Neuronal stem cell (in vitro differentiated cells): ENCODE measurements around the gene RNF224.
"Not testable (repeated sequence)": the region's sequence is repeated elsewhere in the genome, so short reads cannot be mapped to it uniquely, and the experiment has no call there.

Experiments used
- DNase-seq: peaks from one replicate; pipeline ENCODE4 v3.0.0-alpha.2; 2013; ENCODE audit warnings: low spot score
- H2AFZ ChIP-seq: one replicate; pipeline ENCODE4 v1.6.1; 2013; ENCODE audit warnings: mild to moderate bottlenecking, low read length, inconsistent platforms
- H2AK5ac ChIP-seq: 2 replicates; pipeline ENCODE4 v1.6.1; 2013; ENCODE audit warnings: low read depth, mild to moderate bottlenecking, inconsistent platforms, low read length, moderate library complexity, mixed read lengths
- H2BK120ac ChIP-seq: 2 replicates; pipeline ENCODE4 v1.6.1; 2013; ENCODE audit warnings: low read depth, mild to moderate bottlenecking, inconsistent platforms, low read length, moderate library complexity, mixed read lengths
- H2BK12ac ChIP-seq: one replicate; pipeline ENCODE4 v1.6.1; 2013; ENCODE audit warnings: low read length, inconsistent platforms
- H2BK15ac ChIP-seq: 2 replicates; pipeline ENCODE4 v1.6.1; 2013; ENCODE audit warnings: mild to moderate bottlenecking, low read length, inconsistent platforms, mixed read lengths
- H2BK5ac ChIP-seq: one replicate; pipeline ENCODE4 v1.6.1; 2013; ENCODE audit warnings: inconsistent platforms, mild to moderate bottlenecking, low read length, moderate library complexity
- H3K14ac ChIP-seq: one replicate; pipeline ENCODE4 v1.6.1; 2013; ENCODE audit warnings: low read length, inconsistent platforms
- H3K18ac ChIP-seq: 2 replicates; pipeline ENCODE4 v1.6.1; 2013; ENCODE audit warnings: low read length, inconsistent platforms
- H3K23ac ChIP-seq: 2 replicates; pipeline ENCODE4 v1.6.1; 2013; ENCODE audit warnings: low read depth, mild to moderate bottlenecking, mixed read lengths, low read length, inconsistent platforms; ENCODE audit not compliant: poor library complexity
- H3K27ac ChIP-seq: replicated peaks from 3 replicates; pipeline ENCODE4 v1.5.1; 2013; ENCODE audit warnings: low read length, inconsistent platforms
- H3K27me3 ChIP-seq, 3 experiments: 2 replicates each; pipeline ENCODE4 v1.6.1; 2013; ENCODE audit warnings: low read length in 3 of 3, mild to moderate bottlenecking in 2 of 3, inconsistent platforms in 1 of 3, low read depth in 1 of 3, mixed read lengths in 1 of 3, moderate library complexity in 1 of 3; ENCODE audit not compliant: control insufficient read depth in 3 of 3, insufficient read depth in 3 of 3
- H3K36me3 ChIP-seq, 2 donors: replicated peaks in 1 of 2; 2 replicates each; pipeline ENCODE4 v1.6.1; 2013; ENCODE audit warnings: low read length in 2 of 2; ENCODE audit not compliant: control insufficient read depth in 2 of 2, insufficient read depth in 2 of 2
- H3K4ac ChIP-seq: 2 replicates; pipeline ENCODE4 v1.6.1; 2013; ENCODE audit warnings: inconsistent platforms, mild to moderate bottlenecking, low read length, moderate library complexity
- H3K4me1 ChIP-seq, 2 donors: 1 replicate in 1 of 2; 2 replicates in 1 of 2; pipeline ENCODE4 v1.6.1; 2013; ENCODE audit warnings: low read length in 2 of 2, low read depth in 1 of 2; ENCODE audit not compliant: control insufficient read depth in 2 of 2, insufficient read depth in 1 of 2
- H3K4me2 ChIP-seq: one replicate; pipeline ENCODE4 v1.6.1; 2013; ENCODE audit warnings: mild to moderate bottlenecking, low read length, inconsistent platforms; ENCODE audit not compliant: insufficient read depth, poor library complexity, severe bottlenecking
- H3K4me3 ChIP-seq, 2 donors: 2 replicates each; pipeline ENCODE4 v1.5.1; 2013; ENCODE audit warnings: low read length in 2 of 2, mild to moderate bottlenecking in 2 of 2, inconsistent platforms in 1 of 2, moderate library complexity in 1 of 2
- H3K79me1 ChIP-seq: one replicate; pipeline ENCODE4 v1.6.1; 2013; ENCODE audit warnings: low read depth, mild to moderate bottlenecking, inconsistent platforms, low read length, moderate library complexity
- H3K9ac ChIP-seq: one replicate; pipeline ENCODE4 v1.6.1; 2013; ENCODE audit warnings: mild to moderate bottlenecking, low read depth, low read length, inconsistent platforms; ENCODE audit not compliant: poor library complexity
- H3K9me3 ChIP-seq, 2 donors: replicated peaks in 1 of 2; 2 replicates each; pipeline versions ENCODE3 to v1.6.1; 2013; ENCODE audit warnings: low read length in 2 of 2, mild to moderate bottlenecking in 2 of 2, inconsistent platforms in 1 of 2, low read depth in 1 of 2, mixed read lengths in 1 of 2, moderate library complexity in 1 of 2; ENCODE audit not compliant: control insufficient read depth in 2 of 2, insufficient read depth in 1 of 2
- H4K8ac ChIP-seq: one replicate; pipeline ENCODE4 v1.6.1; 2013; ENCODE audit warnings: low read depth, mild to moderate bottlenecking, inconsistent platforms, low read length, moderate library complexity
- H4K91ac ChIP-seq: one replicate; pipeline ENCODE4 v1.6.1; 2013; ENCODE audit warnings: low read length, low read depth, mild to moderate bottlenecking, inconsistent platforms; ENCODE audit not compliant: poor library complexity
- WGBS, 2 donors: extraction: QIAGEN DNeasy Blood & Tissue Kit; methylation state at CpG; one replicate each; pipeline ENCODE4 v1.1.7; 2013; ENCODE audit warnings: missing lambda C conversion rate in 2 of 2, mixed read lengths in 1 of 2; ENCODE audit not compliant: insufficient read length in 2 of 2, insufficient replicate concordance in 1 of 2; ENCODE audit errors: extremely low coverage in 2 of 2; 5-methylcytosine and 5-hydroxymethylcytosine counted together

The RNF224 gene

GRCh38 chr9:137241490-137242268 is 14.4 kb downstream of the RNF224 start:
- H3K4me1 ChIP-seq, result peaks cover 21 to 25% of the 10 kb centered on the region in 2 donors
- peak overlapping the region; percentile 98 for H2AK5ac ChIP-seq
- H3K4me2 ChIP-seq, result peak overlapping the region; percentile 84
- H3K14ac ChIP-seq, result peak overlapping the region; percentile 71
- H3K36me3 ChIP-seq, result peaks cover 19 to 32% of the 10 kb centered on the region in 2 donors
- H3K9me3 ChIP-seq, result no peaks in the 10 kb centered on the region
- H3K27me3 ChIP-seq, result peaks cover 0 to 2% (median 0%) of the 10 kb centered on the region in 3 experiments
- peak overlapping the region; percentile 66 for H2BK5ac ChIP-seq
- H3K4me3 ChIP-seq, result peak overlapping the region; percentile 90 to 96
- no peak for DNase-seq
- H3K18ac ChIP-seq, result peak overlapping the region; percentile 97
- H3K27ac ChIP-seq, result peak overlapping the region; percentile 70
- H4K8ac ChIP-seq, result no peak overlapping the region
- H4K91ac ChIP-seq, result no peak overlapping the region
- H3K79me1 ChIP-seq, result peaks cover 27% of the 10 kb centered on the region
- H3K4ac ChIP-seq, result peak overlapping the region; percentile 76
- no peak overlapping the region for H2BK15ac ChIP-seq
- no peak overlapping the region for H2BK12ac ChIP-seq
- no CpG with 5 or more reads among the region's 83 CpGs for WGBS, 2 donors
- no peak overlapping the region for H2AFZ ChIP-seq
- peak overlapping the region; percentile 100 for H3K23ac ChIP-seq
- H3K9ac ChIP-seq, result peak overlapping the region; percentile 98
- no peak overlapping the region for H2BK120ac ChIP-seq

- Histone ChIP-seq H2BK5ac (no peak overlapping the region), H3K4me3 (peak overlapping the region; percentile 90 to 96), H4K91ac (no peak overlapping the region), H2AFZ (no peak overlapping the region), H2BK120ac (no peak overlapping the region), H3K4me1 (peaks cover 18 to 20% of the 10 kb centered on the region in 2 donors), H3K27ac (no peak overlapping the region), H2AK5ac (no peak overlapping the region), H3K9me3 (no peaks in the 10 kb centered on the region), H2BK12ac (no peak overlapping the region), H2BK15ac (no peak overlapping the region), H3K18ac (no peak overlapping the region), H3K4ac (no peak overlapping the region), H3K23ac (peak overlapping the region; percentile 83), H3K4me2 (peak overlapping the region; percentile 84), H4K8ac (no peak overlapping the region), H3K14ac (no peak overlapping the region), H3K79me1 (peaks cover 27% of the 10 kb centered on the region), H3K27me3 (peaks cover 0 to 2% (median 0%) of the 10 kb centered on the region in 3 experiments), H3K36me3 (peaks cover 19 to 32% of the 10 kb centered on the region in 2 donors), H3K9ac (peak overlapping the region; percentile 45)
- no peak for DNase-seq
- no CpG with 5 or more reads among the region's 36 CpGs for WGBS, 2 donors
Measured at GRCh38 chr9:137242269-137243203, 15.2 kb downstream of the RNF224 start.

- not testable (repeated sequence) for H2AFZ ChIP-seq, H3K27me3 ChIP-seq, H3K4ac ChIP-seq, H2BK120ac ChIP-seq, H3K4me2 ChIP-seq, H3K27ac ChIP-seq, H3K18ac ChIP-seq, H4K91ac ChIP-seq, H2BK12ac ChIP-seq, DNase-seq, H3K9me3 ChIP-seq, H3K14ac ChIP-seq, H2AK5ac ChIP-seq, H2BK15ac ChIP-seq, H2BK5ac ChIP-seq
- Histone ChIP-seq H3K79me1 (peaks cover 23% of the 10 kb centered on the region), H4K8ac (peak overlapping the region; percentile 43), H3K4me3 (peak overlapping the region in 1 of 2 donors; percentile 25), H3K36me3 (peaks cover 19 to 32% of the 10 kb centered on the region in 2 donors), H3K23ac (peak overlapping the region; percentile 95), H3K9ac (peak overlapping the region; percentile 70), H3K4me1 (peaks cover 18 to 24% of the 10 kb centered on the region in 2 donors)
- WGBS, 2 donors, result no CpG with 5 or more reads among the region's 18 CpGs
Measured at GRCh38 chr9:137243266-137243625, 15.9 kb downstream of the RNF224 start.
